SW 1271 (cell line): ENCODE results near the gene NLK.
"Not testable (repeated sequence)": the region's sequence is repeated elsewhere in the genome, so short reads cannot be mapped to it uniquely, and the experiment has no call there.

ENCODE experiments used
- DNase-seq, 2 experiments: peaks; one replicate each; lab custom pipeline; 2025; lab: John Stamatoyannopoulos, UW

NLK gene

GRCh38 chr17:28155405-28155804 lies 112.9 kb downstream of the NLK start:
- DNase-seq = not testable (repeated sequence)

- DNase-seq = no peak
Measured at GRCh38 chr17:28159004-28159403, 116.5 kb downstream of the NLK start.

GRCh38 chr17:28159924-28160323 lies 117.4 kb downstream of the NLK start:
- no peak for DNase-seq

GRCh38 chr17:28160610-28161009 lies 118.1 kb downstream of the NLK start:
- DNase-seq = no peak

- DNase-seq = no peak
Measured at GRCh38 chr17:28161311-28161710, 118.8 kb downstream of the NLK start.

GRCh38 chr17:28166478-28166877 lies 124.0 kb downstream of the NLK start:
- DNase-seq = no peak

- no peak for DNase-seq
Measured at GRCh38 chr17:28169621-28170349, 127.3 kb downstream of the NLK start.

GRCh38 chr17:28170771-28171170 lies 128.3 kb downstream of the NLK start:
- no peak for DNase-seq

- no peak for DNase-seq
Measured at GRCh38 chr17:28173031-28173561, 130.6 kb downstream of the NLK start.

GRCh38 chr17:28173801-28174200 lies 131.3 kb downstream of the NLK start:
- DNase-seq = no peak

- DNase-seq = no peak
Measured at GRCh38 chr17:28174352-28175046, 132.0 kb downstream of the NLK start.

- DNase-seq = no peak
Measured at GRCh38 chr17:28177351-28177750, 134.9 kb downstream of the NLK start.

GRCh38 chr17:28178800-28179199 lies 136.3 kb downstream of the NLK start:
- no peak for DNase-seq

- DNase-seq = no peak
Measured at GRCh38 chr17:28180449-28180848, 138.0 kb downstream of the NLK start.

- no peak for DNase-seq
Measured at GRCh38 chr17:28181568-28181967, 139.1 kb downstream of the NLK start.

- DNase-seq = no peak
Measured at GRCh38 chr17:28182559-28182958, 140.1 kb downstream of the NLK start.

GRCh38 chr17:28185658-28186057 lies 143.2 kb downstream of the NLK start:
- DNase-seq = no peak

- DNase-seq = not testable (repeated sequence)
Measured at GRCh38 chr17:28186472-28186871, 144.0 kb downstream of the NLK start.

- no peak for DNase-seq
Measured at GRCh38 chr17:28187931-28188330, 145.5 kb downstream of the NLK start.

GRCh38 chr17:28188841-28189263 lies 146.4 kb downstream of the NLK start:
- no peak for DNase-seq

GRCh38 chr17:28189667-28190066 lies 147.2 kb downstream of the NLK start:
- no peak for DNase-seq

- no peak for DNase-seq
Measured at GRCh38 chr17:28191018-28191417, 148.5 kb downstream of the NLK start.

- no peak for DNase-seq
Measured at GRCh38 chr17:28193241-28193640, 150.8 kb downstream of the NLK start.
